Karpas-422 (cell line): ENCODE data around the gene MARF1. TPM values are rescaled to one million over a fixed set of nuclear protein-coding genes. Genes with fewer than 3 reads are reported as not detected.
"Not testable (repeated sequence)": the region's sequence is repeated elsewhere in the genome, so short reads cannot be mapped to it uniquely, and the experiment has no call there.

Experiments
- DNase-seq: peaks from one replicate; pipeline ENCODE4 v3.0.0-alpha.2; 2015
- H2AFZ ChIP-seq: fragments of 200-600 bp; sonication (generic); 2 replicates; pipeline ENCODE4 v1.6.1; 2014; ENCODE audit warnings: antibody characterized with exemption, low read length, mixed read lengths
- H3K27ac ChIP-seq: fragments of 200-600 bp; sonication (generic); 2 replicates; pipeline ENCODE4 v1.5.1; 2014; ENCODE audit warnings: mild to moderate bottlenecking, low read length, moderate library complexity
- H3K27me3 ChIP-seq: fragments of 200-600 bp; sonication (generic); 2 replicates; pipeline ENCODE4 v1.6.1; 2014; ENCODE audit warnings: low read length, mixed read lengths
- H3K36me3 ChIP-seq: fragments of 200-600 bp; sonication (generic); 2 replicates; pipeline ENCODE4 v1.6.1; 2014; ENCODE audit warnings: low read length, mixed read lengths; ENCODE audit not compliant: insufficient read depth
- H3K4me1 ChIP-seq: fragments of 200-600 bp; sonication (generic); 2 replicates; pipeline ENCODE4 v1.6.1; 2014; ENCODE audit warnings: mild to moderate bottlenecking, low read length, mixed read lengths
- H3K4me2 ChIP-seq: fragments of 200-600 bp; sonication (generic); 2 replicates; pipeline ENCODE4 v1.6.1; 2014; ENCODE audit warnings: low read length, low read depth, mild to moderate bottlenecking; ENCODE audit not compliant: poor library complexity, severe bottlenecking
- H3K4me3 ChIP-seq: fragments of 200-600 bp; sonication (generic); 2 replicates; pipeline ENCODE4 v1.5.1; 2014; ENCODE audit warnings: mild to moderate bottlenecking, antibody characterized with exemption, low read length, mixed read lengths
- H3K79me2 ChIP-seq: fragments of 200-600 bp; sonication (generic); 2 replicates; pipeline ENCODE4 v1.6.1; 2014; ENCODE audit warnings: mild to moderate bottlenecking, low read length, mixed read lengths
- H3K9ac ChIP-seq: fragments of 200-600 bp; sonication (generic); 2 replicates; pipeline ENCODE4 v1.6.0; 2014; ENCODE audit warnings: low read length
- H3K9me2 ChIP-seq: fragments of 200-600 bp; sonication (generic), shearing (Covaris generic); replicated peaks from 2 replicates; pipeline ENCODE4 v1.6.0; 2014; ENCODE audit warnings: mild to moderate bottlenecking, low read length, moderate library complexity; ENCODE audit not compliant: insufficient read depth
- H3K9me3 ChIP-seq: fragments of 300-700, 200-600 bp; sonication (generic); 2 replicates; pipeline ENCODE4 v1.6.1; 2014; ENCODE audit warnings: low read length, mixed read lengths
- H4K20me1 ChIP-seq: fragments of 200-600 bp; sonication (generic); 2 replicates; pipeline ENCODE4 v1.6.1; 2014; ENCODE audit warnings: mild to moderate bottlenecking, antibody characterized with exemption, low read length, low read depth; ENCODE audit not compliant: insufficient read depth
- total RNA-seq: library from RNA; depleted of rRNA; stranded (reverse); fragments of >200 nt; shearing (Covaris generic); gene quantifications from 2 replicates; pipeline ENCODE4 v1.2.3, GENCODE V29; 2014; ENCODE audit warnings: low replicate concordance

Gene MARF1
- total RNA-seq, 1 experiment from 2014 or later, result 73.1 TPM

GRCh38 chr16:15573274-15573895, 69.6 kb downstream of the MARF1 start:
- H3K4me2 ChIP-seq, result peak overlapping the region; percentile 14
- H3K27me3 ChIP-seq, result no peaks in the 10 kb centered on the region
- no peaks in the 10 kb centered on the region for H3K79me2 ChIP-seq
- H3K36me3 ChIP-seq, result no peaks in the 10 kb centered on the region
- H3K9ac ChIP-seq, result no peak overlapping the region
- peak overlapping the region; percentile 24; the same call in 1 of the 2 replicates for H3K4me3 ChIP-seq
- no peaks in the 10 kb centered on the region for H4K20me1 ChIP-seq
- peaks cover 39% of the 10 kb centered on the region for H3K4me1 ChIP-seq
- H3K27ac ChIP-seq, result no peak overlapping the region
- no peaks in the 10 kb centered on the region for H3K9me2 ChIP-seq
- H3K9me3 ChIP-seq, result no peaks in the 10 kb centered on the region; the same call in 1 of the 2 replicates
- peak overlapping the region; percentile 28; the same call in 1 of the 2 replicates for H2AFZ ChIP-seq
- DNase-seq, result no peak

GRCh38 chr16:15572329-15573001, 70.5 kb downstream of the MARF1 start:
- Histone ChIP-seq H3K27me3 (no peaks in the 10 kb centered on the region), H3K9me2 (no peaks in the 10 kb centered on the region), H3K9ac (no peak overlapping the region), H4K20me1 (no peaks in the 10 kb centered on the region), H3K27ac (no peak overlapping the region), H3K9me3 (no peaks in the 10 kb centered on the region; the same call in 1 of the 2 replicates), H3K4me2 (peak overlapping the region; percentile 14), H2AFZ (peak overlapping the region; percentile 28; the same call in 1 of the 2 replicates), H3K4me3 (peak overlapping the region; percentile 24; the same call in 1 of the 2 replicates), H3K36me3 (no peaks in the 10 kb centered on the region), H3K79me2 (no peaks in the 10 kb centered on the region), H3K4me1 (peaks cover 39% of the 10 kb centered on the region)
- DNase-seq, result peak; percentile 67

GRCh38 chr16:15571557-15571956, 71.4 kb downstream of the MARF1 start:
- Histone ChIP-seq H4K20me1 (no peaks in the 10 kb centered on the region), H3K4me2 (no peak overlapping the region), H3K36me3 (no peaks in the 10 kb centered on the region), H3K9me3 (no peaks in the 10 kb centered on the region), H3K79me2 (no peaks in the 10 kb centered on the region), H3K27me3 (no peaks in the 10 kb centered on the region), H2AFZ (no peak overlapping the region), H3K9ac (no peak overlapping the region), H3K27ac (no peak overlapping the region), H3K9me2 (no peaks in the 10 kb centered on the region), H3K4me3 (no peak overlapping the region), H3K4me1 (peaks cover 33% of the 10 kb centered on the region)
- no peak for DNase-seq

- not testable (repeated sequence) for H2AFZ ChIP-seq, H3K79me2 ChIP-seq, H3K9me2 ChIP-seq, H3K9ac ChIP-seq, H3K36me3 ChIP-seq, H3K9me3 ChIP-seq, H3K27me3 ChIP-seq, H3K4me2 ChIP-seq, DNase-seq, H3K27ac ChIP-seq, H3K4me3 ChIP-seq, H4K20me1 ChIP-seq
- peaks cover 29% of the 10 kb centered on the region for H3K4me1 ChIP-seq
These were observed 72.3 kb downstream of the MARF1 start for GRCh38 chr16:15570666-15571065.

- Histone ChIP-seq H3K36me3 (no peaks in the 10 kb centered on the region), H4K20me1 (no peaks in the 10 kb centered on the region), H3K4me1 (peaks cover 26% of the 10 kb centered on the region), H3K9ac (no peak overlapping the region), H3K9me2 (no peaks in the 10 kb centered on the region), H2AFZ (no peak overlapping the region), H3K4me2 (no peak overlapping the region), H3K9me3 (no peaks in the 10 kb centered on the region), H3K79me2 (no peaks in the 10 kb centered on the region), H3K27me3 (no peaks in the 10 kb centered on the region), H3K27ac (no peak overlapping the region), H3K4me3 (no peak overlapping the region)
- DNase-seq, result no peak
These were observed 75.1 kb downstream of the MARF1 start for GRCh38 chr16:15567823-15568222.

GRCh38 chr16:15566095-15566494, 76.9 kb downstream of the MARF1 start:
- no peak overlapping the region for H3K4me2 ChIP-seq
- no peak overlapping the region for H3K27ac ChIP-seq
- no peak overlapping the region for H2AFZ ChIP-seq
- no peaks in the 10 kb centered on the region for H3K27me3 ChIP-seq
- no peaks in the 10 kb centered on the region for H3K79me2 ChIP-seq
- no peak overlapping the region for H3K9ac ChIP-seq
- H4K20me1 ChIP-seq, result no peaks in the 10 kb centered on the region
- H3K9me3 ChIP-seq, result no peaks in the 10 kb centered on the region
- peaks cover 12% of the 10 kb centered on the region for H3K4me1 ChIP-seq
- no peak overlapping the region for H3K4me3 ChIP-seq
- no peaks in the 10 kb centered on the region for H3K9me2 ChIP-seq
- no peak for DNase-seq
- no peaks in the 10 kb centered on the region for H3K36me3 ChIP-seq

- DNase-seq, result no peak
- Histone ChIP-seq H3K79me2 (no peaks in the 10 kb centered on the region), H3K27ac (no peak overlapping the region), H3K4me3 (no peak overlapping the region), H3K9me2 (no peaks in the 10 kb centered on the region), H4K20me1 (no peaks in the 10 kb centered on the region), H3K27me3 (no peaks in the 10 kb centered on the region), H3K9me3 (no peaks in the 10 kb centered on the region), H3K9ac (no peak overlapping the region), H3K4me1 (peaks cover 12% of the 10 kb centered on the region), H3K4me2 (no peak overlapping the region), H2AFZ (no peak overlapping the region), H3K36me3 (no peaks in the 10 kb centered on the region)
These were observed 78.2 kb downstream of the MARF1 start for GRCh38 chr16:15564604-15565339.

- H3K4me2 ChIP-seq, result no peak overlapping the region
- no peak for DNase-seq
- no peak overlapping the region for H3K9ac ChIP-seq
- H3K36me3 ChIP-seq, result no peaks in the 10 kb centered on the region
- no peaks in the 10 kb centered on the region for H3K79me2 ChIP-seq
- no peaks in the 10 kb centered on the region for H4K20me1 ChIP-seq
- no peak overlapping the region for H3K4me3 ChIP-seq
- no peaks in the 10 kb centered on the region for H3K9me3 ChIP-seq
- no peak overlapping the region for H3K27ac ChIP-seq
- no peaks in the 10 kb centered on the region for H3K27me3 ChIP-seq
- H3K9me2 ChIP-seq, result no peaks in the 10 kb centered on the region
- H3K4me1 ChIP-seq, result peaks cover 8% of the 10 kb centered on the region
- H2AFZ ChIP-seq, result no peak overlapping the region
These were observed 83.8 kb downstream of the MARF1 start for GRCh38 chr16:15559176-15559575.
